GM04504 (cell line): Measurements from ENCODE around the gene ADAMTS2.

ENCODE experiments used
- DNase-seq: peaks from one replicate; pipeline ENCODE4 v3.0.0-alpha.2; 2012; ENCODE audit warnings: low read depth

Gene ADAMTS2

DNA sequence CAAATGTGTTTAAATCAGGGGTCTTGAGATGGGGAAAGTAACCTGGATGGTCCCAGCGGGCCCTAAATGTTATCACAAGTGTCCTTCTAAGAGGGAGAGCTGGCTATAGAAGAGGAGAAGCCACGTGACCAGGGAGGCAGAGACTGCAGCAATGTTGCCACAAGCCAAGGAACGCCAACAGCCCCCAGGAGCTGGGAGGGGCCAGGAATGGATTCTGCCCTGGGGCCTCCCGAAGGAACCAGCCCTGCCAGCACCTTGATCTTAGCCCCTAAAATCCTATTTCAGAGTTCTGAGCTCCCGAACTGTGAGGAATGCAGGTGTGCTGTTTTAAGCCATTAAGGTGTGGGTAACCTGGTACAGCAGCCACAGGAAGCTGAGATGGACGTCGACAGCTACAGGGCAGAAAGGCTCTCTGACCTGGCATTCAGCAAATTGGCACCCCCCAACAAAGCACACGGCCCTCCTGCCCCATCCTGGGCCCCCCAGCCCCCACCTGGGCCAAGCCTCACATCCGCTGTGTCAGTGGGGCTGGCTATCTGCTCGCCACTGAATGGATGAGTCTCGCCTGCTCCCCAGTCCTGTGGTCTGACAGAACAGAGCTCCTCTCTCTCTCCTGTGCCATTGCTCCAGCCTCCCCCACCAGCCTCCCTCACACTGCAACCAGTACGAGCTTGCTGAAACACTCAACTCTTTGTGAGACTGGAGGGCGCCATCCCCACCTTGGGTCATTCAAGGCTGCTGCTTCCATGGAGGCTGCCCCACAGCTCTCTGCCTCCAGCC lies 78.8 kb downstream of the ADAMTS2 start:
- DNase-seq = no peak

DNA sequence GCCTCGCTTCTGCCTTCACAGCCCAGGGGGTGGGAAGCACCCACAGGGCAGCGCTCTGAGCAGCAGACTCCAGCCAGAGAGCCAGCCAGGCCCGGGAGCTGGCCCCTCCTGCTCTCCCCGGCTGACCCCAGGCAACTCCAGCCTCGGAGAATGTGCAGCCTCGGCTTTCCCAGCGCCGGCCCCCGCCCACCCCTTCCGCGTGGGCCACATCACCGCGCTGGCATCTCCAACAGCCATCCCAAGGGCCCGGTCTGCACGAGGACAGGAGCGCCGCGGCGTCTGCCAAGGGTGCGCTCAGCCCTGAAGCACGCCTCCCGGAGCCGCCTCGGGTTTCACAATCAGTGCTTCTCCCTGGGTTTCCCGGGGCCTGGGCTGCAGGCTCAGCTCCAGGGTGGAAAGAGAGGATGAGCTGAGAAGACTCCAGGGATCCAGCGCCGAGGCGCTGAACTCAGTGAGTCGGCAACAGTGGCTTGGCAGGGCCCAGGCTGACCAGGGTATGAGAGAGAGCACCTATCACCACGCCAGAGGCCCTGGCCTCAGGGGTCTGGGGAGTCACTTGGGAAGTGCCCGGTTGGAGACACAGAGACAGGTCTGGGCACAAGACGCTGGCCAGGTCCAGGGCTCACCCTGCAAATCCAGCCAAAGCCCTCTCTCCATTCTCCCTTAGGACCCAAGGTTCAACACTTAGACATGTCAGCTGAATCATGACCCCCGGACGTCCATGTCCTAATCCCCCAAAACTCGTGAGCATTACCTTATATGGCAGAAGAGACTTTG lies 79.6 kb downstream of the ADAMTS2 start:
- DNase-seq = peak; percentile 100

DNA sequence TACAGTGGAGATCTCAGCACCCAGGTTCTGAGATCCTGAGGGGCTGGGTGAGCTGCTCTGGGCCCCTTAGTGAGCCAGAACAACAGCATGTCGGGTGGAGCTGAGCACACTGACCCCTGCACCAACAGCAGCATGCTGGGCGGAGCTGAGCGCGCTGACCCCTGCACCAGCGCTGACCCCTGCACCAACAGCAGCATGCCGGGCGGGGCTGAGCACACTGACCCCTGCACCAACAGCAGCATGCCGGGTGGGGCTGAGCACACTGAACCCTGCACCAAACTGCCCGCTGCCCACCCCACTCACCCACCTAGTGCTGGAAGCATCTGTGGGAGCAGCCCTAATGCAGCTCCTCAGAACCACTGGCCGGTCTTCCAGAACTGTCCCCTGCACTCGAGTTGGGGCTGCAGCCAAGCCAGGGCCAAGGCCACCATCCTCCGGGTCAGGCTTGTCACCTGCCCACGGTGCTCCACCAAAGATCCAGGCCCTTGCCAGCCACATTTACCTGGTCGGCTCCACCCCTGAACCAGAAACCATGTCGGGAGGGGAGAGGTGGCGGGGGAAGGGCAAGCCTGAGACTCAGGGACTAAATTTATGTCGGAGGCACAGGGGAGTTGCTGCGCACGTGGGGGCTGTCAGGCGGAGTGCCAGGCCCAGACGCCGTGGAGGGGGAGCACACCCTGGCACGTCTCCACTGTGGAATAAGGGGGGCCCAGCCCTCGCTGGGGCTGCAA lies 80.3 kb downstream of the ADAMTS2 start:
- no peak for DNase-seq

DNA sequence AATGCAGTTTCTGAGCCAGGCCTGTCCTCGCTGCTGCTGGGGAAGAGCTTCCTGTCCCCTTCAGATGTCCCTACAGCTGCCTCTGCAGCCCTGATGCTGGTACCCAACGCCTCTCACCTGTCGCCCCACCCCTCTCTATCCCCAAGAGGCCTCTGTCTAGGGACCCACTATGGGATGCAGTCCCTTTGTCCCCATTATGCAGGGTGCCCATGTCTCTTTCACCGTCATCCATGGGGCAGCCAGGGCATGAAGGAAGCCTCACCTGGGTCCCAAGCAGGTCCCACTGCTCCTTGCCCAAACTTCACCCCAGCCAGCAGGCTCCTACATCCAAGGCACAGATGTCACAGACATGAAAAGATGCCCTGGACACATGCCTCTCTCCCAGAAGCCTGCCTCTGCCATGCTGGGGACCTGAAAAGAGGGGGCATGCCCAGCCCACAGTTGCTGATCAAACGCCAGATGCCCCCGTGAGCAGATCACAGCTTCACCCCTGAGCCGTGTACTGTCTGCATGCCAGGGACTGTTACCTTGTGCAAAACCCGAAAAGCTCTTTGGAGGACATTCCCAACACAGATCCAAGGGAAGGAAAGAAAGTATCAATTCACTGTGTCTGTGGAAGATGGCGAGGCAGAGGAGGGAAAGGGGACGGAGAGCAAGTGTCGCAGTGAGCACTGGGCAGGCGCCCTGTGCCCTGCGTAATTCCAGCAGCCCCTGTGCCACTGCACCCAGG lies 81.0 kb downstream of the ADAMTS2 start:
- no peak for DNase-seq

DNA sequence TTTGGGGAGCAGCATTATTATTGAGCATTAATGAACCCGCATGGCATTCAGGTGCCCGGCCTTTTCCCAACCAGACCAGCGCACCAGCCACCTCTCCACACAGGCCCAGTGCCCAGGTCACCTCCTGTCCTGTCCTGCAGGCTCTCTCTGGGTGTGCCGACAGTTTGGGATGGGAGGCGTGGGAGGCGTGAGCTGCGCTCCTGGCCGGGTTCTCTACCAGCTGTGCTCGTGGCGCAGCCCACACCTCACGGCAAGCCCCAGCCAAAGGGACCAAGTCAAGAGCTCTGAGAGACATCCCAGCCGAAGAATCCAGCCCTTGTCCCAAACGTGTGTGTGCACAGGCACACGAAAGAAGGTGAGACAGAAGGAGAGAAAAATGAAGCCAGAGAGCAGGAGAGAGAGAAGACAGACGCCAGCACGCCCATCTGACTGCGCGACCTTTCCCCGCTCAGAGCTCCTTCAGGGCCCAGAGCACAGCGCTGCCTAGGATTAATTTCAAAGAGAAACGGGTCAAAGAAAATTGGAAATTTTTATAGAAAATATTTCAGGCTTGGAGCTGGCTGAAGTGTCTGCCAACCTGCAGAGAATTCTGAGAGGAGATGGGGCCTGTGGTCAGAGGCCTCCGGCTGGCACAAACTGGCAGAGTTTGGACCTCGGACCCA lies 81.7 kb downstream of the ADAMTS2 start:
- DNase-seq = no peak

DNA sequence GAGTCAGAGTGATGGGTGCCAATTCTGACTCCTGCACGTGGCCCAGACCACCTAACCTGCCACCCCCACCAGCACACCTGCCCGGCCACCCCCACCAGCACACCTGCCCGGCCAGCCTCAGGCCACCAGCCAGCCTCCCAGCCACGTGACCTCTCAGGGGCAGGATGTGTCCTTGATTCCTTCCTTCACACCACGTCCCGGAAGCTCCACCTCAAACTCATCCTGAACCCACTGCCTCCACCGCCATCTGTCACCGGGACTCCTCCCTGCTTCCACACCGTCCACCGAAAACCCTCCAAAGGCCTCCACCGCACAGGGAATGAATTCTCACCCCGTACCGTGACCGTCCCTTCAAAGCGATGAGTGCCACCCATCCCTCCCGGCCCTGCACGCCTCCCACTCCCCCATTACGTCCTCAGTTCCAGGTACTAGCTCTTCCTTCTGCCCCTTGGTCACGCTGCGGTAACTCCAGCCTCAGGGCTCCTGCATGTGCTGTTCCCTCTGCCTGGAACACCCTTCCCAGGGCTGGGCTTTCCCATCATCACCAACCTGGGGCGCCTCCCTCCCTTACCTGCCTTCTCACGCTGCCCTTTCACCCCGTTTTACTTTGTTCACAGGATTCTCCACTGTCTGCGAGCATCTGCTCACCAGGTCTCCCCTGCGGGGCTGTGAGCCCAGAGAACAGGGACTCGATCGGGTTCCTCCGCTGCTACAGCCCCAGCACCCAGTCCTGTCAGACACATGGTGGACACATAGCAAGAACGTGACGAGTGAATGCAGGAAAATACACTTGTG lies 82.9 kb downstream of the ADAMTS2 start:
- no peak for DNase-seq

DNA sequence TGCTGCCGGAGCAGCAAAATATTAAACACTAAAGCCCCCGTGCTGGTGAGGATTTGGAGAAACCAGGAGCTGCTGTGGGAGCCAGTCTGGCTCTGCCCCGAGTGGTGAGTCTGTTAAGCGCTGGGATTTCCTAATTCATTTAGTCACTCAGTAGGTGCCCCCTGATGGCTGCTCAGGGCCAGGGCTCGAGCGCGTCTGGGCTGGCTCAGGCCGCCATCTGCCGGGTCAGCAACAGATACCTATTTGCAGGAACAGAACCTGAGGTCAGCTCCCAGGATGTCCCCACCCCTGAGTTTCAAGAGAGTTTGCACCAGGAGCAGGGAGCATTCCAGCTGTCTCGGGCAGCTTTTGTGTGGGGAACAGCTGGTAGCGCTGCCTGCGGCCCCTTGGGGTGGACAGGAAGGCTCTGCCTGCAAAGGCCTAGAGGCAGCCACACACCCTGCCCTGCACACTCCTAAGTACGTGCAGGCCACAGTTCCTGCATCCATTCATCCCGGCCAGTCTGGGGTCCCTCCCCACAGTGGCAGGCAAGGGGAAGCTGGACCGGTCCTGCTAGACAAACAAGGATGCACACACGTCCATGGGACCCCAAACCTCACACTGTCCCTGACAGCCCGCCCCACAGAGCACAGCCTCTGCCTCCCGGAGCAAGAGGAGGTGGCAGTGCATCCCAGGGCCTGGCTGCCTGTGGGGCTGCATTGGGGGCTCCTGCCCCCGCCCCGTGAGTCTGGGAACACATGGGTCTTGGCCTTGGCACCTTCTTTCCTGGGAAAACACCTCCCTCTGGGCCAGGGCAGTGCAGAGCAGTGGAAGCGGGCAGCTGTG lies 83.7 kb downstream of the ADAMTS2 start:
- DNase-seq = no peak

- no peak for DNase-seq
These were observed 84.8 kb downstream of the ADAMTS2 start for GRCh38 chr5:179260324-179261070.

DNA sequence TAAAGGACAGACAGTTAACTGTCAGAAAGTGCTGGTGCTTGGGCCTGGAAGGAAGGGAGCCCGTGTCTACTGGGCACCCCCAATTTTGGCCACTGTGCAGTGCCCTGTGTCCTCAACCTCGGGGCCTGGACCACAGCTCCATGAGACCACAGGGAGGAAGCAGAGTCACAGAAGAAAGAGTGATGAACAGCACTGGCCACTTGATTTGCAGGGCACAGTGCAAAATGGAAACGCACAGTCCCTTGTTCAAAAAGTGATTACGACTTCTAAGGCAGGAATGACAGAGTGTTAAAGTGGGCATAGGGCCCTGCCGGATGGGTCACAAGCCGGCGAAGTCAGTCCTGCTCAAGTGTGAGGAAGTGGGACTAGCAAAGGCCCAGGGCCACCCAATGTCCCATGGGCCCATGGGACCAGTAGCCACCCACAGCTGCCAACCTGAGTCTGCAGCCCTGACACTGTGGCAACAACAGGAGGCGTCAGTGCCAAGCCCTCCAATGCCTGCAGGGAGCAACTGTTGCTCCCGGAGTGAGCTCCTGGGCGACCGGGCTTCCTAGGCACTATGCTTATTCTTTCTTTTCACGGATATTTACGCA lies 85.4 kb downstream of the ADAMTS2 start:
- no peak for DNase-seq

DNA sequence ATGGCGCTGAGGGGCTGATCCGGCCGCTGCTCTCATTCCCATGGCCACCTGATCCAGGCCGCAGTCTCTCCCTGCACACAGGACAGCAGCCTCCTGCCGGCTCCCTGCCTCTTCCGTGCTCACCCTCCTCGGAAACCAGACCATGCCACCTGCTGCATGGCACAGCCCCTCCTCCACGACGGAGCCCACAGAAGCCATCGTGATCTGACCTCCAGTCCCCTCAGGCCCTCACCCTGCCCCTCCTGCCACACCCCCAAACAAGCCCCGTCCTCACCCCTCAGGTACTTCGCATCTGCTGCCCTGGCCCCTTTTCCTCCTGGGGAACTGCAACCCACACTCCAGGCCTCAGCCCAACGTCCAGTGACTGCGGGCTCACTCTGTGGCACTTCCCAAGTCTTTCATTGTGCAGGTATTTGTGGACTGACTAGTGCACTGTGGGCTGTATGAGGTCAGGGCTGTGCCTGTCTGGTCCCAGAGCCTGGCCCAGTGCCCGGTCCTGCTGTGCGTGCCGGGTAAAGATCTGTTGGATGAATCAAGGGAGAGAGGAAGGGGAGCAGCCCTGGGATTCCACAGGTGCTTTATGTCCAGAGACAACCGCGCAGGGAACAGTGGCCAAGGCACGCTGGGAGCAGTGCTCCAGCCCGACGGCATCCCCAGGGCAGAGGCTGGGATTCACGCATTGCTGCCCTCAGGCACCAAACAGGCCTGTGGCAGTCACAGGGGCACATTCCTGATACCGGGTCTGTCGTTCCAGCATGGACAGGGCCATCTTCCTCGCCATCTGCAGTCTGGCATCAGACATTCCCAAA lies 86.1 kb downstream of the ADAMTS2 start:
- DNase-seq = peak; percentile 88

GRCh38 chr5:179258001-179258921 lies 87.0 kb downstream of the ADAMTS2 start:
- no peak for DNase-seq

DNA sequence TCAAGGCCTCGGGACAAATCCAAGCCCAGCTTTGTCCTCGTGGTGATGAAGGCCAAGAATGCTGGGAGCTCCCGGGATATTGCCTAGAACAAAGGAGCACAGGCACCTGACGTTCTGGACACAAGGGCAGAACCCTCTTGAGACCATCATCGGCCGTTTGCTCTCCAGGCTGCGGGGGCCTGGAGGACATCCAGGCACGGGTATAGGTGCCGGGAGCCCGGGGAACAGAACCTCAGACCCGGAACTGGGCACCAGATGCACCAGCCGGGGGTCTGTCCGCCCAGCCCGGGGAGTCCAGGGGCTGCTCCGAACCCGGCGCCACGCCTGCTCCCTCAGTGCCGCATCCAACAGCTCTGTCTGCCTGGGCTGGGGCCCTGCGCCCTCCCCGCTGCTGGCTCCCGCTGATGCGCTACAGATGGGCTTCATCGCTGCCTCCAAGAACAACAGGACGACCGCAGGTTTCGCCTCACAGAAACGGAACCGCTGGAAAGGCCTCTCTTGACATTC lies 88.0 kb downstream of the ADAMTS2 start:
- no peak for DNase-seq

DNA sequence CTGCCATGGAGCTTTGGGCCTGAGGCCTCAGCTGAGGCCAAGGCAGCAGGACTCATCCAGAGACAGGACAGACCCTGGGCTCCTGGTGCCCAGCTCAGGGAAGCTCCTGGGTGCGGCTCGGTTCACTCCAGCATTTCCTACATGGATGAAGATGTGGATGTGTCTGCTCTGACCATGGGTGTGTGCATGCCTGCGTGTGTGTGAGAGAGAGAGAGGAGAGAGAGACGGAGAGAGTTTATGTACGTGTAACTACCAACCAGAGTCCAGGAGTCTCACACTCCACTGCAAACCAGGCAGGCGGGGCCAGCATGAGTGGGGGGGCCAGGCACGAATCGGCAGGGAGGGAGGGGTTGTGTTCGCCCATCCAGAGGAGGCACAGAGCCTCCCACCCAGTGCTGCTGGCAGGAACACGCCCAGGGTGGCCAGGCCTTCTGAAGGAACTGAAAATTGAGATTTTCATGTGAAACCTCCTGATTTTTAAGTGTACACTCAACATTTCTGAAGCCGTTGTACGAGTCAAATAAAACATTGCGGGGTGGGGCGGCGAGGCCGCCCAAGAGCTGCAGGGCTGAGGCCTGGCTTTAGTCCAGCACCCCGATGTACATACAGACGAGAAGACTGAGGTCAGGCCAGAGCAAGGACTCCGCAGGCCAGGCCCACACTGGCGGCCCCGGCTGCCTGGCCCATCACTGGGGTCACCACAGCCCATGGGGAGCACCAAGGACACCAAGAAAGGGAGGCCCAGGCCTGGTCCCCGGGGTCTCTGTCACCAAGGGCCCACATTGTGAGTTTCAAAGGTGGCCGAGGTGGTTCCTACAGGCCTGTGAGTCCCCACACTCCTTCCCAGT lies 88.7 kb downstream of the ADAMTS2 start:
- no peak for DNase-seq

DNA sequence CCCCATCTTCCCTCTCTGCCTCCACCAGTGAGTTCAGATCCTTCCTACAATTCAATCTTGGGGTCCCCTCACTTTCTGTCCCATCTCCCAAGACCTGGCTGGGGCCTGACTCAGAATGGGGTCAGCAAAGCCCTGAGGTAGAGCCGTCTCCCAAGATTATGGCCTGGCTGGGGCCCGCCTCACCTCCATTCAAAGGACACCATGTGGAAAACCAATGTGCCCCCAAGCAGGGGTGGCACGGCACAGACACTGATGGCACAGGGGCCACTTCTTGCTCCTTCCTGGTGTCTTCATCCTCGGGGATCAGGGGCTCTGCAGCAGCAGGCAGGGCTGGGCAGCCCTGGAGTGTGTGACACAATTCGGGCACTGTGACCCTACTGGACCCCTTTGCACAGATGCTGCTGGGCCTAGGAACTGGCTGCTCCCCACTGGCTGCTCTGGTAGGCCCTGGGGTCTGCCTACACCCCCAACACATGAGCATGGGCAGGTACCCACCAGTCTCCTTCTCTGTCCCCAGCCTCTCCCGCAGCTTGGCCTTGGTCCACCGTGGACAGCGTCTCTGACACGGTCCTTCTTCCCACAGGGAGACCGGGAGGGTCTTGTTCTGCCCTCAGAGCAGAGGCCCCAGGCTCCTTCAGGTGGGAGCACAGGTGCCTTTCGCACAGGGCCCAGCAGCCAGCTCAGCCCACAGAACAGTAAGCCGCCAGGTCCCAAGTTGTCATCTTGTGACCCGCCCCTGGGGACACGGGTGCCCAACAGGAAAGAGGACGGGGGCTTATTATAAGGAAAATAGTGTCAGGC lies 89.5 kb downstream of the ADAMTS2 start:
- DNase-seq = no peak
